Activated naive CD8-positive, alpha-beta T cell treated with anti-CD3 and anti-CD28 coated beads for 36 hours (primary cell): ENCODE results near the gene DNASE2. TPM values are rescaled to one million over a fixed set of nuclear protein-coding genes. Genes with fewer than 3 reads are reported as not detected.
"Not testable (repeated sequence)": the region's sequence is repeated elsewhere in the genome, so short reads cannot be mapped to it uniquely, and the experiment has no call there.

Source experiments
- DNase-seq: peaks from one replicate; pipeline ENCODE4 v3.0.0; 2021
- H3K27ac Mint-ChIP-seq: one replicate; pipeline ENCODE4 v1.8.0; 2022; ENCODE audit warnings: mild to moderate bottlenecking, moderate library complexity, mixed read lengths
- H3K27me3 Mint-ChIP-seq: one replicate; pipeline ENCODE4 v1.8.0; 2022; ENCODE audit warnings: mild to moderate bottlenecking, mixed read lengths
- H3K36me3 Mint-ChIP-seq: one replicate; pipeline ENCODE4 v1.8.0; 2021; ENCODE audit warnings: mild to moderate bottlenecking, mixed read lengths
- H3K4me1 Mint-ChIP-seq: one replicate; pipeline ENCODE4 v1.8.0; 2021; ENCODE audit warnings: mixed read lengths
- H3K4me3 Mint-ChIP-seq: one replicate; pipeline ENCODE4 v1.8.0; 2022; ENCODE audit warnings: mild to moderate bottlenecking, moderate library complexity, mixed read lengths
- H3K9me3 Mint-ChIP-seq: one replicate; pipeline ENCODE4 v1.8.0; 2022; ENCODE audit warnings: mixed read lengths
- total RNA-seq, 2 experiments: library from RNA; stranded (reverse); gene quantifications; one replicate each; pipeline ENCODE4 v1.2.3, GENCODE V29; 2021

DNASE2 gene
- 10 to 100 TPM; 21.5 to 22.2 TPM for total RNA-seq

GRCh38 chr19:12881172-12881808 is at the start of gene DNASE2:
DNASE2 (minus strand) TSS chr19:12881449; CDS start chr19:12881375, 74 bp downstream.
- peaks cover 25% of the 10 kb centered on the region for H3K4me1 Mint-ChIP-seq
- peak within 1 kb of the TSS; percentile 91 for H3K4me3 Mint-ChIP-seq
- peaks cover 7% of the 10 kb centered on the region for H3K36me3 Mint-ChIP-seq
- peak within 1 kb of the TSS; percentile 85 for H3K27ac Mint-ChIP-seq
- H3K27me3 Mint-ChIP-seq, result no peaks in the 10 kb centered on the region
- peak; percentile 93 for DNase-seq
- H3K9me3 Mint-ChIP-seq, result peaks cover 4% of the 10 kb centered on the region

GRCh38 chr19:12930002-12930645 is 48.9 kb upstream of the DNASE2 start:
- H3K27me3 Mint-ChIP-seq, result no peaks in the 10 kb centered on the region
- DNase-seq, result no peak
- H3K36me3 Mint-ChIP-seq, result peaks cover 38% of the 10 kb centered on the region

GRCh38 chr19:12924621-12925310 is 43.5 kb upstream of the DNASE2 start:
- Mint-ChIP-seq H3K4me3 (no peak overlapping the region), H3K4me1 (peaks cover 3% of the 10 kb centered on the region), H3K9me3 (no peaks in the 10 kb centered on the region), H3K36me3 (peaks cover 44% of the 10 kb centered on the region), H3K27ac (no peak overlapping the region), H3K27me3 (no peaks in the 10 kb centered on the region)
- DNase-seq, result no peak

More at GRCh38 chr19:12930002-12930645, 48.9 kb upstream of the DNASE2 start:
- H3K4me1 Mint-ChIP-seq, result peaks cover 18% of the 10 kb centered on the region
- H3K9me3 Mint-ChIP-seq, result no peaks in the 10 kb centered on the region
- H3K27ac Mint-ChIP-seq, result peak overlapping the region; percentile 42
- H3K4me3 Mint-ChIP-seq, result no peak overlapping the region

GRCh38 chr19:12922959-12923358 is 41.7 kb upstream of the DNASE2 start:
- Mint-ChIP-seq H3K4me3 (no peak overlapping the region), H3K27me3 (peaks cover 4% of the 10 kb centered on the region), H3K27ac (no peak overlapping the region), H3K9me3 (no peaks in the 10 kb centered on the region), H3K4me1 (peaks cover 13% of the 10 kb centered on the region), H3K36me3 (peaks cover 43% of the 10 kb centered on the region)
- no peak for DNase-seq

GRCh38 chr19:12921047-12921446 is 39.8 kb upstream of the DNASE2 start:
- H3K4me3 Mint-ChIP-seq, result no peak overlapping the region
- peaks cover 30% of the 10 kb centered on the region for H3K36me3 Mint-ChIP-seq
- peaks cover 13% of the 10 kb centered on the region for H3K4me1 Mint-ChIP-seq
- H3K9me3 Mint-ChIP-seq, result no peaks in the 10 kb centered on the region
- peaks cover 4% of the 10 kb centered on the region for H3K27me3 Mint-ChIP-seq
- no peak for DNase-seq
- H3K27ac Mint-ChIP-seq, result peak overlapping the region; percentile 19

GRCh38 chr19:12918253-12918652 is 37.0 kb upstream of the DNASE2 start:
- Mint-ChIP-seq H3K4me1 (peaks cover 29% of the 10 kb centered on the region), H3K4me3 (no peak overlapping the region), H3K27ac (peak overlapping the region; percentile 86), H3K36me3 (peaks cover 20% of the 10 kb centered on the region), H3K27me3 (peaks cover 4% of the 10 kb centered on the region), H3K9me3 (no peaks in the 10 kb centered on the region)
- no peak for DNase-seq

- not testable (repeated sequence) for H3K4me3 Mint-ChIP-seq, H3K27me3 Mint-ChIP-seq, DNase-seq, H3K9me3 Mint-ChIP-seq
- peaks cover 10% of the 10 kb centered on the region for H3K36me3 Mint-ChIP-seq
- peaks cover 28% of the 10 kb centered on the region for H3K4me1 Mint-ChIP-seq
- peak overlapping the region; percentile 67 for H3K27ac Mint-ChIP-seq
These were observed 34.6 kb upstream of the DNASE2 start for GRCh38 chr19:12915860-12916259.

- H3K9me3 Mint-ChIP-seq, result no peaks in the 10 kb centered on the region
- peaks cover 2% of the 10 kb centered on the region for H3K27me3 Mint-ChIP-seq
- H3K36me3 Mint-ChIP-seq, result peaks cover 3% of the 10 kb centered on the region
- peaks cover 22% of the 10 kb centered on the region for H3K4me1 Mint-ChIP-seq
- peak; percentile 46 for DNase-seq
- H3K4me3 Mint-ChIP-seq, result peak overlapping the region; percentile 42
- peak overlapping the region; percentile 92 for H3K27ac Mint-ChIP-seq
These were observed 32.8 kb upstream of the DNASE2 start for GRCh38 chr19:12913851-12914690.

- H3K4me3 Mint-ChIP-seq, result no peak overlapping the region
- peaks cover 16% of the 10 kb centered on the region for H3K4me1 Mint-ChIP-seq
- no peaks in the 10 kb centered on the region for H3K9me3 Mint-ChIP-seq
- DNase-seq, result no peak
- no peaks in the 10 kb centered on the region for H3K36me3 Mint-ChIP-seq
- no peaks in the 10 kb centered on the region for H3K27me3 Mint-ChIP-seq
- H3K27ac Mint-ChIP-seq, result peak overlapping the region; percentile 92
These were observed 31.8 kb upstream of the DNASE2 start for GRCh38 chr19:12913011-12913561.

- Mint-ChIP-seq H3K4me1 (peaks cover 16% of the 10 kb centered on the region), H3K27ac (no peak overlapping the region)
These were observed 31.3 kb upstream of the DNASE2 start for GRCh38 chr19:12912571-12912970.

GRCh38 chr19:12907166-12907565 is 25.9 kb upstream of the DNASE2 start:
- H3K4me1 Mint-ChIP-seq, result no peaks in the 10 kb centered on the region
- H3K27me3 Mint-ChIP-seq, result no peaks in the 10 kb centered on the region
- H3K36me3 Mint-ChIP-seq, result peaks cover 2% of the 10 kb centered on the region
- no peaks in the 10 kb centered on the region for H3K9me3 Mint-ChIP-seq
- no peak for DNase-seq
- no peak overlapping the region for H3K4me3 Mint-ChIP-seq
- H3K27ac Mint-ChIP-seq, result no peak overlapping the region

More at GRCh38 chr19:12912571-12912970, 31.3 kb upstream of the DNASE2 start:
- no peaks in the 10 kb centered on the region for H3K27me3 Mint-ChIP-seq
- H3K4me3 Mint-ChIP-seq, result no peak overlapping the region
- H3K9me3 Mint-ChIP-seq, result no peaks in the 10 kb centered on the region
- DNase-seq, result no peak
- no peaks in the 10 kb centered on the region for H3K36me3 Mint-ChIP-seq

- DNase-seq, result peak; percentile 63
- H3K4me1 Mint-ChIP-seq, result peaks cover 14% of the 10 kb centered on the region
- peak overlapping the region; percentile 72 for H3K27ac Mint-ChIP-seq
- no peaks in the 10 kb centered on the region for H3K27me3 Mint-ChIP-seq
- H3K4me3 Mint-ChIP-seq, result peak overlapping the region; percentile 14
- peaks cover 8% of the 10 kb centered on the region for H3K36me3 Mint-ChIP-seq
- H3K9me3 Mint-ChIP-seq, result no peaks in the 10 kb centered on the region
These were observed 18.8 kb upstream of the DNASE2 start for GRCh38 chr19:12899891-12900518.

GRCh38 chr19:12896460-12896859 is 15.2 kb upstream of the DNASE2 start:
- peaks cover 26% of the 10 kb centered on the region for H3K4me1 Mint-ChIP-seq
- no peak for DNase-seq
- H3K36me3 Mint-ChIP-seq, result peaks cover 19% of the 10 kb centered on the region
- no peak overlapping the region for H3K4me3 Mint-ChIP-seq
- H3K27ac Mint-ChIP-seq, result no peak overlapping the region
- H3K9me3 Mint-ChIP-seq, result no peaks in the 10 kb centered on the region
- no peaks in the 10 kb centered on the region for H3K27me3 Mint-ChIP-seq

- no peak for DNase-seq
- no peaks in the 10 kb centered on the region for H3K9me3 Mint-ChIP-seq
- H3K4me1 Mint-ChIP-seq, result peaks cover 19% of the 10 kb centered on the region
- H3K36me3 Mint-ChIP-seq, result peaks cover 16% of the 10 kb centered on the region
- H3K27me3 Mint-ChIP-seq, result no peaks in the 10 kb centered on the region
- no peak overlapping the region for H3K4me3 Mint-ChIP-seq
- no peak overlapping the region for H3K27ac Mint-ChIP-seq
These were observed 12.3 kb upstream of the DNASE2 start for GRCh38 chr19:12893582-12893981.
